ENCODE results near the gene HCRT.
A peak's percentile ranks its signal among the peaks of the same experiment; 100 is the strongest.

HCRT gene

GRCh38 chr17:42141382-42141781 is 43.9 kb downstream of the HCRT start:
- no peak for TF ChIP-seq TEAD4 (IDR thresholded peaks at IDR 0.05)
- no peak for TF ChIP-seq EP300 (IDR thresholded peaks at IDR 0.05; ENCODE audit: borderline replicate concordance)
- TF ChIP-seq CREB1 (IDR thresholded peaks at IDR 0.05; ENCODE audit: low read depth): no peak
- TF ChIP-seq NFIC (IDR thresholded peaks at IDR 0.05): no peak
- no peak for TF ChIP-seq RAD21 (IDR thresholded peaks at IDR 0.05; ENCODE audit: low read depth)
- no peak for TF ChIP-seq TAF1 (IDR thresholded peaks at IDR 0.05; ENCODE audit: low read depth)
- no peak for TF ChIP-seq FOXM1 (IDR thresholded peaks at IDR 0.05; ENCODE audit: borderline replicate concordance, low read depth)
- TF ChIP-seq, protein P1, sequence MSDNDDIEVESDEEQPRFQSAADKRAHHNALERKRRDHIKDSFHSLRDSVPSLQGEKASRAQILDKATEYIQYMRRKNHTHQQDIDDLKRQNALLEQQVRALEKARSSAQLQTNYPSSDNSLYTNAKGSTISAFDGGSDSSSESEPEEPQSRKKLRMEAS (IDR thresholded peaks at IDR 0.05): no peak
- TF ChIP-seq CEBPB (IDR thresholded peaks at IDR 0.05): no peak
- no peak for TF ChIP-seq TCF12 (IDR thresholded peaks at IDR 0.05; ENCODE audit: low read depth)
- TF ChIP-seq ZBTB7A (IDR thresholded peaks at IDR 0.05; ENCODE audit: low read depth): no peak
- TF ChIP-seq YY1 (IDR thresholded peaks at IDR 0.05; ENCODE audit: low read depth): no peak

DNA sequence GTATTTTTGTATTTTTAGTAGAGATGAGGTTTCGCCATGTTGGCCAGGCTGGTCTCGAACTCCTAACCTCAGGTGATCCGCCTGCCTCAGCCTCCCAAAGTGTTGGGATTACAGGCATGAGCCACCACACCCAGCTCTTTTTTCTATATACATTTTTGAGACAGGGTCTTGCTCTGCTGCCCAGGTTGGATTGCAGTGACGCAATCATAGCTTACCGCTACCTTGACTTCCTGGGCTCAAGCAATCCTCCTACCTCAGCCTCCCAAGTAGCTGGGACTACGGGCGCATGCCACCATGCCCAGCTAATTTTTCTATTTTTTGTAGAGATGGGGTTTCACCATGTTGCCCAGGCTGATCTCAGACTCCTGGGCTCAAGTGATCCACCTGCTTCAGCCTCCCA is 44.6 kb downstream of the HCRT start:
- peak; percentile 10; the same call in 1 of the 2 replicates for TF ChIP-seq CEBPB (IDR thresholded peaks at IDR 0.05)

DNA sequence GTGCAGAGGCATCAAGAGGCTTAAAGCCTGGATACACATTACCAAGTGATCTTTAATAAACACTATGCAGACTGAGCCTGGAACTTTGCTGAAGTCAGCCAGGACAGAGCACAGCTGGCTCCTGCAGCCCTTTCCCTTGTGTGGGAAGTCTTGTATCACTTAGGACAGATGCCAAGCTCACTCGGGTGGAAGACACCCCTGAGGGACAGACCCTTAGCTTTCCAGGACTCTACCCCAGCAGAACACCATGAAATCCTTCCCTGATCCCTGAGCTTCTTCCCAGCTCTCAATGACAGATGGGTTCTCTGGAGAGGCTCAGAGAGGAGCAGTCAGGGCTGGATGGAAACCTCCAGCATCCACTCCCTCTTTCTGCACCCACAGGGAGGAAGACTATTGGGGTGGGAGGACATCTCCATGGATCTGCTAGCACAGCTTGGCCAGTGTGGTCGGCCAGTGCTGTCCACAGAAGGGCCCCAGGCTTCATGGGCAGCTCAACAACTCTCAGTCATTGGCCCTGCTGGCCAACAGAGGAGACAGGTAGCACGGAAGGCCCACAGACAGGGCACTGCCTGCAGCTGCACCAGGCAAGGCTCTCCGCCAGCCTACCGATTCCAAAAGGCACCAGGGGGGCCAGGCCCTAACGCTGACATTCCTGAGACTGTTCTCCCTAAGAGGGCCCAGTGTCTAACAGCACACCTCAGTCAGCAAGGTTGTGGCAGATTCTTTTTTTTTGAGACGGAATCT is 46.3 kb downstream of the HCRT start:
- TF ChIP-seq FOXM1 (IDR thresholded peaks at IDR 0.05; ENCODE audit: borderline replicate concordance, low read depth): no peak
- no peak for TF ChIP-seq ZBTB7A (IDR thresholded peaks at IDR 0.05; ENCODE audit: low read depth)
- TF ChIP-seq TEAD4 (IDR thresholded peaks at IDR 0.05): no peak
- no peak for TF ChIP-seq CREB1 (IDR thresholded peaks at IDR 0.05; ENCODE audit: low read depth)
- TF ChIP-seq YY1 (IDR thresholded peaks at IDR 0.05; ENCODE audit: low read depth): no peak
- TF ChIP-seq EP300 (IDR thresholded peaks at IDR 0.05; ENCODE audit: borderline replicate concordance): no peak
- TF ChIP-seq, protein P1 (IDR thresholded peaks at IDR 0.05): no peak
- no peak for TF ChIP-seq TAF1 (IDR thresholded peaks at IDR 0.05; ENCODE audit: low read depth)
- no peak for TF ChIP-seq EGR1 (IDR thresholded peaks at IDR 0.05)
- no peak for TF ChIP-seq TCF12 (IDR thresholded peaks at IDR 0.05; ENCODE audit: low read depth)
- TF ChIP-seq, protein P2, sequence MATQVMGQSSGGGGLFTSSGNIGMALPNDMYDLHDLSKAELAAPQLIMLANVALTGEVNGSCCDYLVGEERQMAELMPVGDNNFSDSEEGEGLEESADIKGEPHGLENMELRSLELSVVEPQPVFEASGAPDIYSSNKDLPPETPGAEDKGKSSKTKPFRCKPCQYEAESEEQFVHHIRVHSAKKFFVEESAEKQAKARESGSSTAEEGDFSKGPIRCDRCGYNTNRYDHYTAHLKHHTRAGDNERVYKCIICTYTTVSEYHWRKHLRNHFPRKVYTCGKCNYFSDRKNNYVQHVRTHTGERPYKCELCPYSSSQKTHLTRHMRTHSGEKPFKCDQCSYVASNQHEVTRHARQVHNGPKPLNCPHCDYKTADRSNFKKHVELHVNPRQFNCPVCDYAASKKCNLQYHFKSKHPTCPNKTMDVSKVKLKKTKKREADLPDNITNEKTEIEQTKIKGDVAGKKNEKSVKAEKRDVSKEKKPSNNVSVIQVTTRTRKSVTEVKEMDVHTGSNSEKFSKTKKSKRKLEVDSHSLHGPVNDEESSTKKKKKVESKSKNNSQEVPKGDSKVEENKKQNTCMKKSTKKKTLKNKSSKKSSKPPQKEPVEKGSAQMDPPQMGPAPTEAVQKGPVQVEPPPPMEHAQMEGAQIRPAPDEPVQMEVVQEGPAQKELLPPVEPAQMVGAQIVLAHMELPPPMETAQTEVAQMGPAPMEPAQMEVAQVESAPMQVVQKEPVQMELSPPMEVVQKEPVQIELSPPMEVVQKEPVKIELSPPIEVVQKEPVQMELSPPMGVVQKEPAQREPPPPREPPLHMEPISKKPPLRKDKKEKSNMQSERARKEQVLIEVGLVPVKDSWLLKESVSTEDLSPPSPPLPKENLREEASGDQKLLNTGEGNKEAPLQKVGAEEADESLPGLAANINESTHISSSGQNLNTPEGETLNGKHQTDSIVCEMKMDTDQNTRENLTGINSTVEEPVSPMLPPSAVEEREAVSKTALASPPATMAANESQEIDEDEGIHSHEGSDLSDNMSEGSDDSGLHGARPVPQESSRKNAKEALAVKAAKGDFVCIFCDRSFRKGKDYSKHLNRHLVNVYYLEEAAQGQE (IDR thresholded peaks at IDR 0.05; ENCODE audit: low read depth): no peak
- TF ChIP-seq RAD21 (IDR thresholded peaks at IDR 0.05; ENCODE audit: low read depth): no peak
- TF ChIP-seq NFIC (IDR thresholded peaks at IDR 0.05): no peak
- TF ChIP-seq USF1 (IDR thresholded peaks at IDR 0.05): no peak
- no peak for TF ChIP-seq CEBPB (IDR thresholded peaks at IDR 0.05)

DNA sequence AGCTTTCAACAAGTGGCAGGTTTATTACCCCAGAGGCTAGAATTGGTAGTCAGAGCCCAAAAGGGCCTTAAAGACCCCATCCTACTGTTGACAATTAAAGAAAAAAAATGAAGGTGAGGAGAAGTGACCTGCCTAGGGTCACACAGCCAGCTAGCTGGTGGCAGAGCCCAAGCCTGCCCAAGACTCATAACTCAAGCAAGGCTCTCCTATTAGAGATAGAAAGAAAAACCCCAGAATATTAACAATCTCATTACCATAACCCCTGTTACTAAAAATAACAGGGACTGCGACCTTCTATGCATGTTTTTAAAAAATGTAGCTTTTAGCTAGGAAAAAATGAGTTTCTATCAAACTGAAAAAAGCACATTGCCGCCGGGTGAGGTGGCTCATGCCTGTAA is 48.6 kb downstream of the HCRT start:
- TF ChIP-seq EP300 (IDR thresholded peaks at IDR 0.05; ENCODE audit: borderline replicate concordance) (no peak), YY1 (IDR thresholded peaks at IDR 0.05; ENCODE audit: low read depth) (no peak), FOXM1 (IDR thresholded peaks at IDR 0.05; ENCODE audit: borderline replicate concordance, low read depth) (no peak), TAF1 (IDR thresholded peaks at IDR 0.05; ENCODE audit: low read depth) (no peak), RAD21 (IDR thresholded peaks at IDR 0.05; ENCODE audit: low read depth) (no peak), USF1 (IDR thresholded peaks at IDR 0.05) (no peak)

- TF ChIP-seq, protein P1 (IDR thresholded peaks at IDR 0.05): no peak
- TF ChIP-seq EGR1 (IDR thresholded peaks at IDR 0.05) (no peak), CREB1 (IDR thresholded peaks at IDR 0.05; ENCODE audit: low read depth) (no peak), YY1 (IDR thresholded peaks at IDR 0.05; ENCODE audit: low read depth) (no peak), ZBTB7A (IDR thresholded peaks at IDR 0.05; ENCODE audit: low read depth) (no peak), FOXM1 (IDR thresholded peaks at IDR 0.05; ENCODE audit: borderline replicate concordance, low read depth) (no peak), NFIC (IDR thresholded peaks at IDR 0.05) (no peak), TCF12 (IDR thresholded peaks at IDR 0.05; ENCODE audit: low read depth) (no peak), CEBPB (IDR thresholded peaks at IDR 0.05) (no peak)
- TF ChIP-seq, protein P2 (IDR thresholded peaks at IDR 0.05; ENCODE audit: low read depth): no peak
Measured at GRCh38 chr17:42135664-42136653, 49.3 kb downstream of the HCRT start.

All from Ishikawa (cell line).